ENCODE measurements around the gene IFI44. TPM values are rescaled to one million over a fixed set of nuclear protein-coding genes. Genes with fewer than 3 reads are reported as not detected.

IFI44 gene, protein sequence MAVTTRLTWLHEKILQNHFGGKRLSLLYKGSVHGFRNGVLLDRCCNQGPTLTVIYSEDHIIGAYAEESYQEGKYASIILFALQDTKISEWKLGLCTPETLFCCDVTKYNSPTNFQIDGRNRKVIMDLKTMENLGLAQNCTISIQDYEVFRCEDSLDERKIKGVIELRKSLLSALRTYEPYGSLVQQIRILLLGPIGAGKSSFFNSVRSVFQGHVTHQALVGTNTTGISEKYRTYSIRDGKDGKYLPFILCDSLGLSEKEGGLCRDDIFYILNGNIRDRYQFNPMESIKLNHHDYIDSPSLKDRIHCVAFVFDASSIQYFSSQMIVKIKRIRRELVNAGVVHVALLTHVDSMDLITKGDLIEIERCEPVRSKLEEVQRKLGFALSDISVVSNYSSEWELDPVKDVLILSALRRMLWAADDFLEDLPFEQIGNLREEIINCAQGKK
- total RNA-seq (2014; rRNA removed), result 92.2 and 115 TPM in 2 replicates
- 24.0 TPM for polyA plus RNA-seq (2012)

DNA sequence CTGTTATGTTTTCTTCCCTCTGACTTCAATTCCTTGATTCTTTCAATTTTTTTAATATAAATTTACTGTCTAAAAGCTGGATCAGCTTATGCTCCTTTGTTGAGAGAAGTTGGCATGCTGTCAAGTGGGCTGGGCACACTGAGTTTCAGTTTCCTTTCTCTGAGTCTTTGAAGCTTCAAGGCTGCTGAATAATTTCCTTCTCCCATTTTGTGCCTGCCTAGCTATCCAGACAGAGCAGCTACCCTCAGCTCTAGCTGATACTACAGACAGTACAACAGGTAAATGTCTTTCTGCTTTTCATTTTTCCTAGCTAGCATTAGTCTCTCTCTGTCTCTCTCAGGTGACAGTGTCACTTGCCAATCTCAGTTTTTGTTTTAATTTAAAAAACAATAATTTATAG is at the start of gene IFI44:
Gene IFI44 (plus strand): TSS at position 204 of the 400 bp plus-strand sequence. CDS start 365 bp downstream, outside the sequence.
- DNase-seq (ENCODE audit: low read depth), result peak; percentile 93

DNA sequence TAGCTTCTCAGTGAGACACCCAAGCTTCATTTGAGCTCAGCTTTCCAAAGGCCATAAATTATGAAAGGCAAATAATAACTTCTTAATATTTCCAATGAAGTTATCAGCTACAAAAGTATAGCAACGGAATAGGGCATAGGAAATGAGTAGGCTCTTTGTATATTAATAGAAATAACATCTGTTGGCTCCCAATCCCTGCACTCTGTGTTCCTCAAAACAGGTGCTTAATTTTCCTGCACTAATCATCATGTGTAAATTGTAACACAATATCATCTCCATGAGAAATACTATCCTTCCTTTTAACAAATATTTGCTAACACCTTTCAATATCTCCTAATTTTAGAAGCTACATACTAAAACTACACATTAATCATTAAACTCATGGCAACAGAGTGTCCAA is 48.6 kb upstream of the IFI44 start:
- DNase-seq (ENCODE audit: low read depth), result no peak

DNA sequence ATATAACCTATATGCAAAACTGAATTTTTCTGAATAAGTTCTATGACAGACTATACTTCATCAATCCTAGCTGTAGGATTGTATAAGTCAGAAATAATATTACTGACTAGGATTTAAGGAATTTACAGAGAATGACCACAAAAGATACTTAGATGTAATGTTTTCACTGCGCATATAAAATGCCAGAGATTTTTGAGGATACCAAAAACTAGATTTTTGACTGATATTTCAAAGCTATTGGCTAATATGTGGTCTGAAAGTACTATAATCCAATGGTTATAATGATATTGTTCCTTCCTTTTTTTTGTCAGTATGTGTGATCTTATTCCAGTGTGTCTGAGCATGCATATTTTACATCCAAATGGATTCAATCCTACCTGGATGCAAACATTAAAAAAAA is 46.4 kb upstream of the IFI44 start:
- DNase-seq (ENCODE audit: low read depth), result no peak

DNA sequence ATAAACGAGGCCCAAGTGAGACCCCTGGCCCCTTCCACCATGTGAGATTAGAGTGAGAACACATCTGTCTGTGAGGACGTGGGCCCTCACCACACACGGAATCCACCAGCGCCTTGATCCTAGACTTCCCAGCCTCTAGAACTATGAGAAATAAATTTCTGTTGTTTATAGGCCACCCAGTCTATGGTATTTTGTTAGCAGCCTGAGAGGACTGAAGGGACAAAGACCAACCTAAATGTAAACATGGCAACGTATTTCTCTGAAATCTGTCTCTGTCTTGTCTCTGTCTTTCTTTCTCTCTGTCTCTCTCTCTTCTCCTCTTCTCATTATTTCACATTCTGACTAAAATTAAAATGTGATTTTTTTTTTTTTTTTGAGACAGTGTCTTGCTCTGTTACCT is 45.0 kb upstream of the IFI44 start:
- DNase-seq (ENCODE audit: low read depth), result no peak

DNA sequence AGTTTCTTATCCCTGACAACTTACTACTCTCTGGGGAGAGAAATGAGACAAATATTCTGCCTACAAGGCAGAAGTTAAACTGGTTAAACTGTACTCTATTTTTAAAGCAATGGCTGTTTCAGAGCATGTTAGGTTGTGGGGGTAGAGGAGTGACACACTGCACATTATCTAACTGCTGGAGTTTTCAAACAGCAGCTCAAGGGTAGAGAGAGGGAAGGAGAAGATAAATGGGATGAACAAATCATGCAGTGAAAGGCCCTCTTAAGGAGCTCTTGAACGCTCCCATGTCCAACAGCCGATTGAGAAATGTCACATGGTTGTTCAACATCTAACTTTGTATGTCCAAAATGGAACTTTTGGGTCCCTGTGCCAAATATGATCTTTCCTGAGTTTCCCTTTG is 43.4 kb upstream of the IFI44 start:
- DNase-seq (ENCODE audit: low read depth), result no peak

DNA sequence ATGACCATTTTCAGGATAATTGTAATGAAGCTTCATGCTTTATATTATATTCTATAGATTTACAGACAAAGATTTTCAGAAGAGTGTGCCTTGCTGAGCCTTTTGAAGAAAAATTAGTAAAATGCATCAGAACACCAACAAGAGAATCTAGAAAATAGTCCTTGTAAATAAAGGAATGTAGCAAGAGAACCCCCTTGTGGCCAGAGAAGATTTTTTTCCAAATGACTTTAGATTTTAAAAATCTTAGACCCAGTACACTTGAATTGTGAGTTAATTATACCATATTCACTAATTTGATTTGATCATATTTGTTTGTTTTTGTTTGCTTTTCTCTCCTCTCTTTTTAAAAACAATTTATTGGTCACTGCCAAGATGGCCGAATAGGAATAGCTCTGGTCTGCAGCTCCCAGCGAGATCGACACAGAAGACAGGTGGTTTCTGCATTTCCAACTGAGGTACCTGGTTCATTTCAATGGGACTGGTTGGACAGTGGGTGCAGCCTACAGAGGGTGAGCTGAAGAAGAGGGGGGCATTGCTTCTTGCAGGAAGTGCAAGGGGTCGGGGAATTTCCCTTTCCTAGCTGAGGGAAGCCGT is 42.2 kb upstream of the IFI44 start:
- peak; percentile 38 for DNase-seq (ENCODE audit: low read depth)

DNA sequence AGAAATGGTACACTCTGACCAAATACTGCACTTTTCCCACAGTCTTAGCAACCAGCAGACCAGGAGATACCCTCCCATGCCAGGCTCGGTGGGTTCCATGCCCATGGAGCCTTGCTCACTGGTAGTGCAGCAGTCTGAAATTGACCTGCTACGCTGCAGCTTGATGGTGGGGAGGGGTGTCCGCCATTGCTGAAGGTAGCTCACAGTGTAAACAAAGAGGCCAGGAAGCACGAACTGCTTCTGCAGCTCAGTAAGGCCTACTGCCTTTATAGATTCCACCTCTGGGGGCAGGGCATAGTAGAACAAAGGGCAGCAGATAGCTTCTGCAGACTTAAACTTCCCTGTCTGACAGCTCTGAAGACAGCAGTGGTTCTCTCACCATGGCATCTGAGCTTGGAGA is 41.7 kb upstream of the IFI44 start:
- DNase-seq (ENCODE audit: low read depth), result no peak

DNA sequence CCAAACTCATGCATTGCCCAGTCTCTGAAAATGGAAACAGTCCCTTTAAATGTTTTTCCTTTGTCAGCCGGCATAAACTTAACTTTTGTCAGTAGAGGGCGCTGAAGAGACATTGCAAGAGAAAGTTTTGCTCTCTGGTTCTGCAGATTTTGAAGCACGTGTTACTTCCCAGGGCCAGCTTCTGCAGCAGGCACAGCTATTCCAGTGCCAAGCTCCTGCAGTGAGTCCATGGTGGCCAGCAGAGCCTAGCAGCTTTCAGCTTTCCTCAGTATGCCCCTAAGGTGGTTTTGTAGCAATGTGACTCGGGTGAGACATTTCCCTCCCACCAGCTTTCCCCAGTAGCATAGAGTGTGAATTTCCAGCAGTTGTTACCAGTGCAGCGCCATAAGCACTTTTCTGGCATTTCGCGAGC is 32.0 kb upstream of the IFI44 start:
- DNase-seq (ENCODE audit: low read depth), result peak; percentile 94

DNA sequence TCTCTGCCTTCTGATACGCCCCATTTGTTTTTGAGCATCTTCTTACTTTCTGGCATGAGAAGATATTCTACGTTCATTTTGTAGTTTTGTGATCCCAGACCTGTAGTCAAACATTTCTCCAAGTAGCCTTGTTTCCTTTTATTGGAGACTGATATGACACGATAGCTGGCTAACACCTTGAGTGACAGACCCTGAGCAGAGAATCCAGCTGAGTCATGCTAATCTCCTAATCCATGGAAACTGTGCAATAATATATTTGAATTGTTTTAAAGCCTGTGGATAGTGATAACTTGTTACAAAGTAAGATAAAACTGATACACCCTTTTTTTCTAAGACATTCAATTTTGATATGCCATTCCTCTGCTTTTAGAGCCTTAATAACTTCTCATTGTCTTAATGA is 30.6 kb upstream of the IFI44 start:
- no peak for DNase-seq (ENCODE audit: low read depth)

DNA sequence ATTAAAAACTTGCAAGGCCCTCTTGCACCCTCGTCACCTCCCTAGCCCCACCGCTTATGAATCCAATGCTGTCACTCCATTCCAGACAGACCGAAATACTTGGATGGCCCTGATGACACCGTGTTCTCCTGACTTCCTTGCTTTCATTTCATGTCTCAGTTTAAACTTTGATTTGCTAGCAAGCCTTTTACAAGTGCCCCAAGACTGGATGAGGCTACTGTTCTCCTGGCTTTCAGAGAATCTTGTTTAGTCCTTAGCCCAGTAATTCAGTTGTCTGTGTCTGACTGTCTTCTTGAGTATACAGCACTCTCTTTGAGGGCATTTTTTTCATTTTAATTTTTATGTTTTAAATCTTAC is 30.2 kb upstream of the IFI44 start:
- DNase-seq (ENCODE audit: low read depth), result no peak

DNA sequence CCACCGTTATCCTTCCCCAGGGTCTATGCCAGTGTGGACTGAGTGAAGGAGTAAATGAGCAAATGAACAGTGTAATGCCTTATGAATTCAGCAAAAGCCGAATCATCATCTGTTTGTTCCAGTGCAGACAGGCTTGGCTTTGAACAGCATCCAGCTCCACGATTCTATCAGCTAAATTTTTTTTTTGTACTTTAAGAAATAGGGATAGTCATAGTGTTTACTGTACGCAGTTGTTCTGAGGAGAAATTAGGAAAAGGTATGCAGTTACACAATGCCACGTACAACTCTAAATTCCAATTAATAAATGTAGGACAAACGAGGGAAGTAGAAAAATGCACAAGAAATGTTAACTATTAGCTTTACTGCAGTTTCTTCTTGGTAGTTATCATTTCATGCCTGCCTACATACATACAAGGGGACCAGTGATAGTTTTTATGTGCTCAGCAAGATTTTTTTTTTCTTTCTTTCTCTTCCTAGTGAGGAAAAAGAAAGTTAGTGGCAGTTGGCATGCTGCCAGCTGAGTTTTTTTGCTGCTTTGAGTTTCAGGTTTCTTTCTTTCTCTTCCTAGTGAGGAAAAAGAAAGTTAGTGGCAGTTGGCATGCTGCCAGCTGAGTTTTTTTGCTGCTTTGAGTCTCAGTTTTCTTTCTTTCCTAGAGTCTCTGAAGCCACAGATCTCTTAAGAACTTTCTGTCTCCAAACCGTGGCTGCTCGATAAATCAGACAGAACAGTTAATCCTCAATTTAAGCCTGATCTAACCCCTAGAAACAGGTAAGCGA is 29.6 kb upstream of the IFI44 start, which contains the start of gene IFI44L:
Gene IFI44L (plus strand): TSS at position 646 of the 777 bp plus-strand sequence. CDS start 7,468 bp downstream, outside the sequence.
- peak; percentile 74 for DNase-seq (ENCODE audit: low read depth)

DNA sequence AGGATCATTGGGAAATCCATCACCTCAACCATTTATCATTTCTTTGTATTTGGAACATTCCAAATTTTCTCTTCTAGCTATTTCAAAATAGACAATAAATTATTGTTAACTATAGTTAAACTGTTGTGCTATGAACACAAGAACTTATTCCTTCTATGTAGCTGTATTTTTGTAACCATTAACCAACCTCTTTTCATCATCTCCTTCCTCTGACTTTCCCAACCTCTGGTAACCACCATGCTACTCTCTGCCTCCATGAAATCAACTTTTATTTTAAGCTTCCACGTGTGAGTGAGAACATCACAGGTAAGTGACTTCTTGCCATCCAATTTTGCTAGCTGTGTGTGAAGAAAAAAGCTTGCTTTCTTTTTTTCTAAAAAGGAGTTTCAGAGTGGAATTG is 29.0 kb upstream of the IFI44 start:
- no peak for DNase-seq (ENCODE audit: low read depth)

DNA sequence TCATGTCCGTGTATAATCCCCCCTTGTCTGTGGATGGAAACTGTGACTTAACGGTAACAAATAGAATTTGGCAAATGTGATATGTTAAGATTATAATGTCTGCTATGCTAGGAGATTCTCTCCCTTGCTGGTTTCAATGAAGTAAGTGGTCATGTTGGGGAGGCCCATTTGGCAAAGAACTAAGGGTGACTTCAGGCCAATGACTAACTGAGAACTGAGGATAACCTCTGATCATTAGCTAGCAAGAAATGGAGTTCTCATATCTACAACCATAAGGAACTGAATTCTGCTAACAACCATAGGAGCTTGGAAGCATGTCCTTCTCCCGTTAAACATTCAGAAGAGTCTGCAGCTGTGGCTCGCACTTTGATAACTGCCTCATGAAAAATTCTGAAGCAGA is 27.1 kb upstream of the IFI44 start:
- DNase-seq (ENCODE audit: low read depth), result no peak

DNA sequence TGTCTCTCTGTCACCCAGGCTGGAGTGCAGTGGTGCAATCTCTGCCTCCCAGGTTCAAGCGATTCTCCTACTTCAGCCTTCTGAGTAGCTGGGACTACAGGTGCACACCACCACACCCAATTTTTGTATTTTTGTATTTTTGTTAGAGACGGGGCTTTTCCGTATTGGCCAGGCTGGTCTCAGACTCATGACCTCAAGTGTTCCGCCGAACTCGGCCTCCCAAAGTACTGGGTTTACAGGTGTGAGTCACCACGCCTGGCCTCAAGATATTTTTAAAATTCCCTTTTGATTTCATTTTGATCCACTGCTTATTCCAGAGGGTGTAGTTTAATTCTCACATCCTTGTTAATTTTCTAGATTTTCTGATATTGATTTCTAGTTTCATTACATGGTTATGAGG is 25.6 kb upstream of the IFI44 start:
- no peak for DNase-seq (ENCODE audit: low read depth)

DNA sequence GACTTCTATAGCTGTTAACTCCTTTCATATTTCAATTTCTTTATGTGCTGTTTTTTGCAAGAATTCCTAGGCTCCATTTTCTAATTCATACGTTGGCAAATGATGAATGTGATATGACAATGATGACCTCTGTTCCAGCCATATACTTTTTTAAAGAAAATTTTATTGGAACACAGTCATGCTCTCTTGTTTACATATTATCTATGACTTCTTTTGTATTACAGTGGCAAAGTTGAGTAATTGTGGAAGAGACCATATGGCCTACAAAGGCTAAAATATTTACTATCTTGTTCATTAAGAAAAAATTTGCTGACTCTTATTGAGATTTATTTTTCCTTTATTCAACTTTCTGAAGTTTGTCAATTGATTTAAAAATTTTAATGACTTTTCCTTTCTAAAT is 22.3 kb upstream of the IFI44 start:
- peak; percentile 28 for DNase-seq (ENCODE audit: low read depth)

DNA sequence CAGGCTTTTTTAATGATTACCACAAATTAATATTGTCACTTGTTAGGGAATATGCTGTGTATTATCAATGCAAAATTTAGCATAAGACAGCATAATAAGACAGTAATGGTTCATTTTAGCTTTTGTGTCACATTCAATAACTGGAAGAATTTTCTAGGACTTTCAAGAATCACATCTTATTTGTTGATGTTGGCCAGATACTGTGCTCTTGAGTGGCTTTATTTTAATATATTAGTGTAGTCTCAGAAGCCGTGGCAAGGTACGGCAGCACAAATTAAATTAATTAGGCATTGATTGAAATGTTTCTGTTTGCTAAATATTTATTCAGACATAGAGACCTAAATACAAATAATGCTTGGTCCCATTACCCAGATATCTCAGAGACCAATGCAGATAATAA is 19.0 kb upstream of the IFI44 start:
- DNase-seq (ENCODE audit: low read depth), result no peak

DNA sequence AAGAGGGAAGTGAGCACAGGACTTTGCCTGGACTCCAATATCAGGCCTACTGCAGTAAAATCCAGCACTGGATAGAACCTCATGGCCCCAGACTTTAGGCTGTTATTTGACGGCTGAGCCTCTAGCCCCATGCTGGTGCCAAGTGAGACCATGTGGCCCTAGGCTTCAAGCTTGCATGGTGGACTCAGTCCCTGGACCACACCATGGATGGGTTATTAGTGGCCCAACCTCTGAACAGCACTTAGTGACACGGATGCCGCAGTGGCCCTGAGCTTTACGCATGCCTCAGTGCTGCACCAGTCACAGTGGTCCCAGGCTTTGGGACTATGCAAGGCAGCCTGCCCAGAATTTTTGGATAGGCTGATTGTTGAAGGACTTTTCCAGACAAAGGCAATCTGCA is 16.4 kb upstream of the IFI44 start:
- no peak for DNase-seq (ENCODE audit: low read depth)

DNA sequence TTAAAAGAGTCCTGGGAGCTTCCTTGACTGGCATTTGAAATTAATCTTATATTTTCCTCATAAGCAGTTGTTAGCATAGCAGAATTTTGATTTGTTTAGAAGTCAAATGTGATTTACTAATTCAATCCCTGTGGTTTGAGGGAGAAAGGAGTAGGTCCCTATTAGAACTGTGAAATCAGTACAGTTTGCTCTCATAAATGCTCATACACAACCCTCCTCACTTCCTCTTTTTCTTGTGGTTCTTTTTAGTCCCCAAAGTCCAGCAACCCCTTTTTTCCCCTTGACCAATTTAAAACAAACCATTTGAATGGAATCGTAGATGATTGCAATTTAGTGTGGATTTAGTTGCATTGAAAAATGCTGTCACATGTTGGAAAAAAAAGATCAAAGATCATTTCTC is 9.2 kb upstream of the IFI44 start:
- no peak for DNase-seq (ENCODE audit: low read depth)

DNA sequence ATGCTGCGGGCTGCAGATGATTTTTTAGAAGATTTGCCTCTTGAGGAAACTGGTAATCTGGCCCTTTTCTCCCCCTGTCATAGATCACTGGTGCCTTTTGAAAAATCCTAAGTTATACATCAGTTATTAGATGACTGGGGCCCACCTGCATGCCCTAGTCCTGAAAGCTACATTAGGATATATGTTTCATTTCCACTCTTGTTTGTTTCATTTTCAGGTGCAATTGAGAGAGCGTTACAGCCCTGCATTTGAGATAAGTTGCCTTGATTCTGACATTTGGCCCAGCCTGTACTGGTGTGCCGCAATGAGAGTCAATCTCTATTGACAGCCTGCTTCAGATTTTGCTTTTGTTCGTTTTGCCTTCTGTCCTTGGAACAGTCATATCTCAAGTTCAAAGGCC is 8.1 kb upstream of the IFI44 start:
- no peak for DNase-seq (ENCODE audit: low read depth)

DNA sequence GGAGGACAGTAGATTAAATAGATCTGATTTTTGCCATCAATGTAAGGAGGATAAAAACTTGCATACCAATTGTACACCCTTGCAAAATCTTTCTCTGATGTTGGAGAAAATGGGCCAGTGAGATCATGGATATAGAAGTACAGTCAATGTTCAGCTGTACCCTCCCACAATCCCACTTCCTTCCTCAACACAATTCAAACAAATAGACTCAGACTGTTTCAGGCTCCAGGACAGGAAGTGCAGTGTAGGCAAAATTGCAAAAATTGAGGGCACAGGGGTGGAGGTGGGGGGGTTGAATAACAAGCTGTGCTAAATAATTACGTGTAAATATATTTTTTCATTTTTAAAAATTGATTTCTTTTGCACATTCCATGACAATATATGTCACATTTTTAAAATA is 3.9 kb upstream of the IFI44 start:
- DNase-seq (ENCODE audit: low read depth), result no peak

DNA sequence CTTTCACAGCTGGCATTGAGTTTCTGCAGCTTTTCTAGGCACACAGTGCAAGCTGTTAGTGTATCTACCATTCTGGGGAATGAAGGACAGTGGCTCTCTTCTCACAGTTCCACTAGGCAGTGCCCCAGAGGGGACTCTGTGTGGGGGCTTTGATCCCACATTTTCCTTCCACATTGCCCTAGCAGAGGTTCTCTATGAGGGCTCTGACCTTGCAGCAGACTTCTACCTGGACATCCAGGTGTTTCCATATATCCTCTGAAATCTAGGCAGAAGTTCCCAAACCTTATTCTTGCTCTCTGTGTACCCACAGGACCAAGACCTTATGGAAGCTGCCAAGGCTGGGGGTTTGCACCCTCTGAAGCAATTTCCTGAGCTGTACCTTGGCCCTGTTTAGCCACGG is 2.4 kb upstream of the IFI44 start:
- DNase-seq (ENCODE audit: low read depth), result no peak

DNA sequence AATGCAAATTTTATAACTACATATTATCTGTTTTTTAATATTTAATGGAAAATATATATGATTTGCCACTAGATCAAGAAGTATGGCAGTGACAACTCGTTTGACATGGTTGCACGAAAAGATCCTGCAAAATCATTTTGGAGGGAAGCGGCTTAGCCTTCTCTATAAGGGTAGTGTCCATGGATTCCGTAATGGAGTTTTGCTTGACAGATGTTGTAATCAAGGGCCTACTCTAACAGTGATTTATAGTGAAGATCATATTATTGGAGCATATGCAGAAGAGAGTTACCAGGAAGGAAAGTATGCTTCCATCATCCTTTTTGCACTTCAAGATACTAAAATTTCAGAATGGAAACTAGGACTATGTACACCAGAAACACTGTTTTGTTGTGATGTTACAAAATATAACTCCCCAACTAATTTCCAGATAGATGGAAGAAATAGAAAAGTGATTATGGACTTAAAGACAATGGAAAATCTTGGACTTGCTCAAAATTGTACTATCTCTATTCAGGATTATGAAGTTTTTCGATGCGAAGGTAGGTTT is 556 bp downstream of the IFI44 start:
- DNase-seq (ENCODE audit: low read depth), result peak; percentile 63
